GM21723 (cell line): ENCODE results near the gene MAP3K10.
"Not testable (repeated sequence)": the region's sequence is repeated elsewhere in the genome, so short reads cannot be mapped to it uniquely, and the experiment has no call there.

Experiments
- ATAC-seq: cut with Tn5 transposase; IDR thresholded peaks from one replicate; pipeline ENCODE4 v1.9.1; 2021; ENCODE audit warnings: mild to moderate bottlenecking, moderate library complexity; ENCODE audit not compliant: unreplicated experiment

Gene MAP3K10

GRCh38 chr19:40216777-40217026 lies 25.5 kb downstream of the MAP3K10 start:
- ATAC-seq, result no peak

GRCh38 chr19:40217027-40217810 lies 26.0 kb downstream of the MAP3K10 start:
- no peak for ATAC-seq

GRCh38 chr19:40217934-40218890 lies 27.0 kb downstream of the MAP3K10 start, which contains the start of gene TTC9B:
TTC9B (minus strand) TSS chr19:40218384; CDS start chr19:40218381, 3 bp downstream.
- no peak for ATAC-seq

GRCh38 chr19:40219029-40219428 lies 27.8 kb downstream of the MAP3K10 start:
- not testable (repeated sequence) for ATAC-seq

GRCh38 chr19:40219721-40220276 lies 28.6 kb downstream of the MAP3K10 start:
- ATAC-seq, result no peak

GRCh38 chr19:40220674-40221073 lies 29.4 kb downstream of the MAP3K10 start:
- no peak for ATAC-seq

- no peak for ATAC-seq
Measured at GRCh38 chr19:40221858-40222619, 30.8 kb downstream of the MAP3K10 start.

GRCh38 chr19:40223135-40223822 lies 32.1 kb downstream of the MAP3K10 start:
- ATAC-seq, result no peak

GRCh38 chr19:40224342-40225150 lies 33.3 kb downstream of the MAP3K10 start:
- ATAC-seq, result no peak

- no peak for ATAC-seq
Measured at GRCh38 chr19:40225440-40226305, 34.4 kb downstream of the MAP3K10 start.

GRCh38 chr19:40228346-40228745 lies 37.1 kb downstream of the MAP3K10 start:
- no peak for ATAC-seq

GRCh38 chr19:40228863-40229262 lies 37.6 kb downstream of the MAP3K10 start:
- no peak for ATAC-seq

- ATAC-seq, result no peak
Measured at GRCh38 chr19:40229484-40229883, 38.3 kb downstream of the MAP3K10 start.

- ATAC-seq, result no peak
Measured at GRCh38 chr19:40229926-40230417, 38.7 kb downstream of the MAP3K10 start.

- ATAC-seq, result no peak
Measured at GRCh38 chr19:40231057-40231456, 39.8 kb downstream of the MAP3K10 start.

GRCh38 chr19:40231544-40232424 lies 40.6 kb downstream of the MAP3K10 start:
- no peak for ATAC-seq

GRCh38 chr19:40232479-40232878 lies 41.3 kb downstream of the MAP3K10 start:
- no peak for ATAC-seq
